GM18511 (cell line): ENCODE measurements around the gene POGZ.
"Not testable (repeated sequence)": the region's sequence is repeated elsewhere in the genome, so short reads cannot be mapped to it uniquely, and the experiment has no call there.

Experiments used
- ATAC-seq: cut with Tn5 transposase; IDR thresholded peaks from one replicate; pipeline ENCODE4 v1.9.1; 2021; ENCODE audit warnings: mild to moderate bottlenecking, moderate library complexity; ENCODE audit not compliant: unreplicated experiment

Gene POGZ

DNA sequence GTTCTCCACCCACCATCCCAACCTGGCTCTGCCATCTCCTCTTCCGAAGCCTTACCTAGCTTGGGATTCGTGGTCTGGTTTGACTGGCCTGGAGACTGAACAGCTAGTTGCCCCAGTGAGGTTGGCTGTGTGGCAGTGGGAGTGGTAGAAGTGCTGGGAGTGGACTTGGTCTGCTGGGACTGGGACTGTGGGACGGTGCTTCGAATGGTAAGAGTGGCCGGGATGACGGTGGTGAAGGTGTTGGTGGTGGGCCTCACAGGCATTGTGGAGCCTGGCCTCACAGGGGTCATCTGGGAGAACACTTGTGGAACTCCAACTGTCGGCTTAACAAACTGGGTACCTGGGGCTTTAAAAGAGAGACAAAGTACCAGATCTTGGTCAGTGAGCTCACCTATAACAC, 31.2 kb downstream of the POGZ start:
- no peak for ATAC-seq

DNA sequence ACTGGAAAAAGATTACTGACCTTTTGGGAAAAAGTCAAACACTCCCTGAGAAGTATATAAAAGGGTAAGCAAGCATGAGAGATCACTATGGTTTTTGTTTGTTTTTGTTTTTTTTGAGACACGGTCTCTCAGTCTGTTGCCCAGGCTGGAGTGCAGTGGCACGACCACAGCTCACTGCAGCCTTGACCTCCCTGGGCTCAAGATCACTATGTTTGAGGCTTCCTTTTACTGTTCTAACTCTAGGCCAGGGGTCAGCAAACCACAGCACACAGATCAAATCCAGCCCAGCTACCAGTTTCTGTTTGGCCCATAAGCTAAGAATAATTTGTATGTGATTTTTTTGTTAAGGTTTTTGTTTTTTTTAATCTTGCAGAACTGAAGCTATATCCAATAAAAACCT, 34.2 kb downstream of the POGZ start:
- ATAC-seq = no peak

- no peak for ATAC-seq
These were observed 39.5 kb downstream of the POGZ start for GRCh38 chr1:151419819-151420218.

DNA sequence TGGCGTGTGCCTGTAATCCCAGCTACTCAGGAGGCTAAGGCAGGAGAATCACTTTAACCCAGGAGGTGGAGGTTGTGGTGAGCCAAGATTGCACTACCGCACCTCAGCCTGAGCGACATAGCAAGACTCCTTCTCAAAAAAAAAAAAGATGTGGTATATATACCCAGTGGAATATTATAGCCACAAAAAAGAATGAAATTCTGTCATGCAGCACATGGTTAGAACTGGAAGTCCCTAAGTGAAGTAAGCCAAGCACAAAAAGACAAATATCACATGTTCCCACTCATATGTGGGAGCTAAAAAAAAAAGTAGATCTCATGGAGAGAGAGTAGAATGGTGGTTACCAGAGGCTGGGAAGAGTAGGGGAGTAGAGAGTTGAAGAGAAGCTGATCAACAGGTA, 41.2 kb downstream of the POGZ start:
- no peak for ATAC-seq

- no peak for ATAC-seq
These were observed 43.1 kb downstream of the POGZ start for GRCh38 chr1:151416231-151416630.

DNA sequence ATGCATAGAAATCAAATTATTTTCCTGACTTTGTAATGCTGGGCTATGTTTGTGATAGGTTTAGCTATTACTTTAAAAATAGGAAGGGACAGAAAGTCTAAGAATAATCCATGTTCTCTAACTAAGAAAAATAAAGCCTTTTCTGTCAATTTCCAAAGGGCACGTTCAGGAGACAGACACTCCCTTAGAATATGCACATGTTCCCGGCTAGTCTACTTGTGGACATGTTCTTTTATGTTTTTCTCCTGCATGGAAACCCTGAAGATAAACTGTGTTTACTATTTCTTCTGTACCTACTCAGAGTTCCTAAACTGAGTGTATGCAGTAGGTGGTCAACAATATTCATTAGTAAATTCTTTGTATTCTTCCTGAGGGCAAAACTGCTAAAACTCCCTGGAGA, 47.4 kb downstream of the POGZ start:
- ATAC-seq = no peak

GRCh38 chr1:151408891-151409290, 50.4 kb downstream of the POGZ start:
- no peak for ATAC-seq

DNA sequence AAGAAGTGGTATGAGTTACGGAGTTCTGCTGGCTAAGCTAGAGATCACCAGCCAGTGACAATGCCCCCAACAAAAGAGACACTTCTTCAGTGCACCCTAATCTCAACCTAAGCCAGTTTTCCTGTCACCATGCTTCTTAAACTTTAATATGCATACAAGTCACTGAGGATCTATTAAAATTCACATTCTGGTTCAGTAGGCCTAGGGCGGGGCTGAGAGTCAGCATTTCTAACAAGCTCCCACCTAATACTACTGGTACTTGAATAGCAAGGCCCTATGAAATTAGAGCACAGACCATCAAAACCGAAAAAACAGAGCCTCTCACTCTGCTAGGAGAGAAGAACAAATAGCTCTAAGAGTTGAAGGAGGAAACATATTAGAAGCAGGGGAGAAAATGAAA, 52.0 kb downstream of the POGZ start:
- ATAC-seq = no peak

DNA sequence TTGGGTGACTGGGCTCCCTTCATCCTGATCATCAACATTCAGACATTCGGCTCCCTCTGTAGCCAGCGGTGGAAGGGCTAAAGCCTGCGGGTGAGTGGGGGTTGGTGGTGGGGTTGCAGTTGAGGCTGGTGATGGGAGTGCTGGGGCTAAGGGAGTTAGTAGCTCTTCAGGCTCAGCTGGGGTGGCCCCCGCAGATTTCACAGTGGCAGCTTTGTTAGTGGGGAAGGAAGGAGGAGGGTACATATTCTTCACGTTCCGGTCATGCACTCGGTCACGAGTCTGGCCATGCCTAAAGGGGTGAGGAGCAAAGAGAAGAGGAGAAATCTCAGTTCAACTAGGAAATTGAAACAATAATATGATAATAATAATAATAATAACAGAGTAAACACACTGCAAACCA, 53.1 kb downstream of the POGZ start:
- ATAC-seq = no peak

- ATAC-seq = no peak
These were observed 53.9 kb downstream of the POGZ start for GRCh38 chr1:151405187-151405951.

- no peak for ATAC-seq
These were observed 55.7 kb downstream of the POGZ start for GRCh38 chr1:151403612-151404011.

- no peak for ATAC-seq
These were observed 56.5 kb downstream of the POGZ start for GRCh38 chr1:151402764-151403163.

DNA sequence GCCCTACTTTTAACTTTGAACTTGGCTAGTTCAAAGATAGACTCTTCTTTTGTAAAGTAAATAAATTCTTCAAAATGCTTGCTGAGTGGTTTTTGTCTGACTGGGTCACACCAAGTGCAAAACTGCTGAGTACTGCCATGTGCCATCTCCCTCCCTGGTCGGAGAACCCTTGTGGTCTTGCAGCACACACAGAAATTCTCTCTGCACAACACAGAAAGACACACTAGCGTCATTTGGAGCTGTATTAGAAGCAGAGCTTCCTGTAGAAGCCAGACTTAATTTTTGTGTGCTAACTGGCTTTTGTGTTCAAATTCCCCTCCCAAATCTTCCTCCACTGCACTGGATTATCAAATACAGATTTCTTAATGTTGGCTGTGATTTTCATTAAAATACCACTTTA, 57.4 kb downstream of the POGZ start:
- ATAC-seq = no peak

- ATAC-seq = no peak
These were observed 58.0 kb downstream of the POGZ start for GRCh38 chr1:151401125-151401788.

- ATAC-seq = peak; percentile 91
These were observed 59.7 kb downstream of the POGZ start, which contains the start of gene PSMB4 for GRCh38 chr1:151399324-151400171. TSS of gene PSMB4 (plus strand) at chr1:151399573. CDS start at chr1:151399588, 15 bp downstream.

- not testable (repeated sequence) for ATAC-seq
These were observed 63.0 kb downstream of the POGZ start for GRCh38 chr1:151396265-151396664.

DNA sequence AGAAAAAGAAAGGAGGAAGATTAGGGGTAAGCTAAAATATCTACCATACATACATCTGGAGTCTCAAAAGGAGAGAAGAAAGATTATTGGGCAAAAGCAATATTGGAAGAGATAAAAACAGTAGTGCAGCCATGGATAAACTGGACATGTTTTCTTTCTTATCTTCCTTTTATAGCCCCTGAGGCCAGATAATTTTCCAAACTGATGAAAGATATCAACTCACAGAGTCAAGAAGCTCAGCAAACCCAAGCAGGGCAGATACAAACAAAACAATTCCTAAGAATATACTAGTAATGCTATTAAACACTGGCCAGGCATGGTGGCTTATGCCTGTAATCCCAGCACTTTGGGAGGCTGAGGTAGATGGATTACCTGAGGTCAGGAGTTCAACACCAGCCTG, 65.7 kb downstream of the POGZ start:
- no peak for ATAC-seq

- no peak for ATAC-seq
These were observed 68.2 kb downstream of the POGZ start for GRCh38 chr1:151391079-151391563.

DNA sequence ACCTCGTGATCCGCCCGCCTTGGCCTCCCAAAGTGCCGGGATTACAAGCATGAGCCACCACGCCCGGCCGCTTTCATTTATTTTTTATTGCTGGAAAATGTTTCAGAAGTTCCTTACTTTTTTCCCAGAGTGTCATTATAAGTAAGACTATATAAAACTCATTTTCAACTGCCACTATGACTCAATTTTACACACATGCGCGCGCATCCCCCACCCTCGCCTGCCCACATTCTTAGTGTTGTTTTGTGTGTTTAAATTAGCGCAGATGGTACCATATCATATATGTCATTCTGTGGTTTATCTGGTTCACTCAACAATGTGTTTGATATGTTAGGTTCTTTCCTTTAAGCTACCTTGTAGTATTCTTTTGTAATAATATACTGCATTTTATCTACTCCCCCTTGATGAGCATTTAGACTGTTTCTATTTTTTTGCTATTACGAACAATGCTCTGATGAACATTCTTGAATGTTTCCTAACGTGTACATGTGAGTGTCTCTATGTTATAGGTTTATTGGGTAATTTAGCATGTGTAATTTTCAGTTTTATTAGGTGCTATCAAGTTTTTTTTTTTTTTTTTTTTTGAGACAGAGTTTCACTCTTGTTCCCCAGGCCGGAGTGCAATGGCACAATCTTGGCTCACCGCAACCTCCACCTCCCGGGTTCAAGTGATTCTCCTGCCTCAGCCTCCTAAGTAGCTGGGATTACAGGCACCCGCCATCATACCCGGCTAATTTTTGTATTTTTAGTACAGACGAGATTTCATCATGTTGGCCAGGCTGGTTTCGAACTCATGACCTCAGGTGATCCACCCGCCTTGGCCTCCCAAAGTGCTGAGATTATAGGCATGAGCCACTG, 68.8 kb downstream of the POGZ start:
- ATAC-seq = not testable (repeated sequence)

GRCh38 chr1:151386002-151386401, 73.3 kb downstream of the POGZ start:
- ATAC-seq = no peak
